ENCODE data around the gene ILF2. TPM values are rescaled to one million over a fixed set of nuclear protein-coding genes. Genes with fewer than 3 reads are reported as not detected.
"Not testable (repeated sequence)": the region's sequence is repeated elsewhere in the genome, so short reads cannot be mapped to it uniquely, and the experiment has no call there.

Gene ILF2
- 219 TPM for polyA plus RNA-seq (2013, experiment 1 of 2; ENCODE audit: insufficient read length)
- 224 TPM for polyA plus RNA-seq (2013, experiment 2 of 2; ENCODE audit: insufficient read length)

DNA sequence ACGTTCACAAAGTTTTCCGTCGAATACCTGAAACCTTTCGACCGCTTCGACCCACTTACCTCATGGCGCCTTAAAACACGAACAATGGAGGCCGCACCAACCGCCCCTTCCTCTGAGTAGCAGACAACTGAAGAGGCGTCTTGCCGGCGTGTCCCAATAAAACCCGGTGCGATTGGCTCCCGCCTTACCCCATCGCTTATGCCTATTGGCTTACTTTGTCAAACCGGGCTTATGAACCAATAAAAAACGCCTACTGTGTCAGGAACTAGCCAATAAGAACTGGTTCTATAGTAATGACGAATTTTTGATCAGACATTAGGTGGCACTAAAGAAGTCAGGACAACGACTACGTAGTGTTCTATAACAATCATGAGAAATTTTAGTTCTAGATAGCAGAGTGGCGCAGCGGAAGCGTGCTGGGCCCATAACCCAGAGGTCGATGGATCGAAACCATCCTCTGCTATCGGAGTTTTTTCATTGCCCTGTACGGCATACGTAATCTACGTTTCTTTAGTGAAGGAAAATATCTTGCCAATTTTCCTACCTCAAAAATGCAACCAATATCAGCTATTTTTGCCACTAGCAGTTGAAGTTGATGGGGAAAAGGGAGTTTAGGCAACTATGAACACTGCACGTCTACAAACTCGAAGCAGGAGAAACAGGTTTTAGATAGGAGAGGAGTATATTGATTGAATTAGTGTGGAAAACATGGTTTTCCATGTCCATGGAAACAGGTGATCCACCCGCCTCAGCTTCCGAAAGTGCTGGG lies at the start of gene ILF2:
Gene ILF2 (minus strand): TSS at position 135 of the 769 bp plus-strand sequence. CDS start 71 bp downstream, at position 64.
- peak; percentile 100 for DNase-seq

DNA sequence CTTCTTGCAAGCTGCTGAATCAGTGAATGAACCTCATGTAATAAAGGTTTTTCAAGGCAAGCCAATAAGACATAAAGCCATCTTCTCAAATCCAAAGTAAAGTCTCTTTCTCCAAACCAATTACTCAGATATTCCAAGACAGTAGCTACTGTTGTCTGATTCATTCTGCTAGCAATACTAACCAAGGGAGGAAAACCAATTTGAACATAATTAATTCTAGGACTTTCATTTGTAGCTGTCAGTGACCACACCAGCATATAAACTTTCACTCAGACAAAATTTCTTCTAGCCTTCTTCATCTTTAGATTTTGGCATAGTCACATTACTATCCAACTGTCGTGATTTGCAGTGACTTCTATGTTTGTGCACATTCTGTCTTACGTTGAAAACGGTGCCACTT lies 46.5 kb upstream of the ILF2 start:
- no peak for DNase-seq

DNA sequence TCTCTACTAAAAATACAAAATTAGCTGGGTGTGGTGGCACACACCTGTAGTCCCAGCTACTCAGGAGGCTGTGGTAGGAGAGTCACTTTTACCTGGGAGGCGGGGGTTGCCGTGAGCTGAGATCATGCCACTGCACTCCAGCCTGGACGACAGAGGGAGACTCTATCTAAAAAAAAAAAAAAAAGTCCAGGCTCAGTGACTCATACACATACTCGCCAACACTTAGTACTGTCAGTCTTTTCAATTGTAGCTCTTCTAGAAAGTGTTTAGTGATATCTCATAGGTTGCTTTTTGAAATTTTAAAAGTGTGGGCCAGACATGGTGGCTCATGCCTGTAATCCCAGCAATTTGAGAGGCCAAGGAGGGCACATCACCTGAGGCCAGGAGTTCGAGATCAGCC lies 45.4 kb upstream of the ILF2 start:
- DNase-seq = not testable (repeated sequence)

GRCh38 chr1:153711026-153711425 lies 40.2 kb upstream of the ILF2 start:
- DNase-seq = no peak

- no peak for DNase-seq
These were observed 34.7 kb upstream of the ILF2 start for GRCh38 chr1:153705484-153705883.

DNA sequence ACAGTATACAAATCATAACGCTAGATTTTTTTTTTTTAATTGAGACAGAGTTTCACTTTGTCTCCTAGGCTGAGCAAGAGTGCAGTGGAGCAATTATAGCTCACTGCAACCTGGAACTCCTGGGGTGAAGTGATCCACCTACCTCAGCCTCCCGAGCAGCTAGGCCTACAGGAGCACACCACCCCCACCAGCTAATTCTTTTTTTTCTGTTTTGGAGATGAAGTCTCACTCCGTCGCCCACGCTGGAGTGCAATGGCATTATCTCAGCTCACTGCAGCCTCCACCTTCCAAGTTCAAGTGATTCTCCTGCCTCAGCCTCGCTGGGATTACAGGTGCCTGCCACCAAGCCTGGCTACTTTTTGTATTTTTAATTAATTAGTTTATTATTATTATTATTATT lies 29.0 kb upstream of the ILF2 start:
- no peak for DNase-seq

- peak; percentile 40 for DNase-seq
These were observed 28.3 kb upstream of the ILF2 start for GRCh38 chr1:153698923-153699714.

DNA sequence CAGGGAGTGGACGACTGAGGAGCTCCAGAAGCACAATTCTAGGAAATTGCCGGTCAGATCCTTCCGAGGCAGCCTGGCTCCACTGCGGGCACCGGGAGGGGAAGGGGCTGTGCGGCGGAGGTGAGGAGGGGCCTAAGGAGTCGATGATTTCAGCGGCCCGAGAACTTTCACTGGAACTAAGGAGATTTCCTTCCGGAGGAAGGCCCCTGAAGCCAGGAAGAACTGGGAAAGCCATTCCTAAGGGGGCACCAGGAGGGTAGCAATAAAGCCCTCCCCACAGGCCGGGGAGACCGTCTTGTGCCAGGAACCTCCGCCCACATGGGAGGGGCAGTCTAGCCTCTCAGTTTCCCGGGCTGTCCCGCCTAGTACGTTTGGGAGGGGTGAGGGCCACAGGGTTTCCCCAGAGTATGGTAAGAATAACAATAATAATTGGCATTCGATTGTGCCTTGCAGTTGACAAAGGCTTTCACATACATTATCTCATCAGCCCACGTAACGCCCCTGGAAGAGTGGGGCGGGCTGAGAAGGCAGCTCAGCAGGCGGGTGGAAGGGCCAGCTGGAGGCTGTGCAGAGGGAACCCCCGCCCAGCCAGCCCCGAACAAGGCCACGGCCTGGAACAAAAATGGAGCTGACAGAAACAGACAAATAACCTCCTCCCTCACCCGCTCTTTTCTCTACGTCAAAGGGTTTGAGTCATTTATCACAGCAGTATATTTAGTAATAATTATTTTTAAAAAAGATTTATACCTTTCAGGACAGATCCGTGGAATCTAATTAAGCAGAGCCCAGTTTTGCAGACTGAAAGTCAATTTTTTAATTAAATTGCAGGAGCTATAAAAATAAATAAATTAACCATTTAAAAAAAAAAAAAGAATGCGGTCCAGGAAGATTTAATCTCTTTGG lies 27.5 kb upstream of the ILF2 start:
- peak; percentile 14 for DNase-seq

DNA sequence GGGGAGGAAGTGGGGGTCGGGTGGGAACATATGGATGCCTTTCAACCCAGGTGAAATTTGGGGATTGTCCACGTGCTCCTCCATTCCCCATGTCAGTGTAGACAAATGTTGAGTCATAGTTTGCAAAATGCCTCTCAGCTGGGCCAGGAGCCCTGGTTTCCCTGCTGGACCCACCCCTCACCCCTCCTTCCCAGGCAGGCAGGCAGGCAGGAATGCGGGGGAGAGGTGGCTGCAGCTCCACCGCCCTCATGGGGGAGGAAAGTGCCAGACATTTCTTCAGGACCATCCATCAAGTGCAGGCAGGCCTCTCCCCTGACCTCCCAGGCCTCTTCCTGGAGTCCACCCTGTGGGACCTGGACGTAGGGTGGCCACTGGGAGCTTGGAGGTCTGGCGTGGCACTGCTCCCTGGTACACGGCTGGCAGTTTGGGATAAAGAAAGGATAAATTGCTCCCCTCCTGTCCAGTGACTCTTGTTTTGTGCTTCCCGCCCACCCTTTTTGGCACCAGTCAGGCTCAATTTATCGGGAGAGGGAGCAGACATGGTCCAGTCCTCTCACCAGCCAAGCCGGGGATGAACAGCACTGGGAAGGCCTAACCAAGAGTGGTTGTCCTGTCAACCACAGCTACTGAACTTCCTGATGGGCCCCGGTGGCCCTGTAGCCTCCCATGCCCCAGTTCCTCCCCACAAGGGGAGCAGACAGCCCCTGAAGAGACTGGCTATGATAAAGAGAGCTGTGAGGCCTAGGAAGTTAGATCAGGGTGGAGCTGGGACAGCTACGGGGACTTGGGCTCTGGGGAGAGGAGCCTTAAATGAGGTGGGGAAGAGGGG lies 26.6 kb upstream of the ILF2 start:
- DNase-seq = peak; percentile 34

DNA sequence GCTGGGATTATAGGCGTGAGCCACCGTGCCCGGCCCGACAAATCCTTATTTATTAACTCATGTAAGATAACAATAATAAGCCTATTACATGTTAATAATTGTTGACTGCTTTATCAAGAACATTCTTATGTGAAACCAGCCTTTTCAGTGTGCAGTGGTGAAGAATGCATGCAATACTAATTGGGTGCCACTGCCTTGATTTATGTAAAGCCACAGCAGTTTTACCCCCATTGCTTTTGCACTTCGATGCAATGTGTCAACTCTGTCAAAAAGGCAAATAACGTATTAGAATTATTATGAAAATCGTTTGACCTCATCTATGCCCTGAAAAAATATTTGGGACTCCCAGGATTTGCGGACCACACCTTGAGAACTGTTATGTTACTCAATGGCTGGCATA lies 25.9 kb upstream of the ILF2 start:
- DNase-seq = no peak

GRCh38 chr1:153693466-153693865 lies 22.7 kb upstream of the ILF2 start:
- DNase-seq = no peak

- no peak for DNase-seq
These were observed 18.0 kb upstream of the ILF2 start for GRCh38 chr1:153688736-153689328.

DNA sequence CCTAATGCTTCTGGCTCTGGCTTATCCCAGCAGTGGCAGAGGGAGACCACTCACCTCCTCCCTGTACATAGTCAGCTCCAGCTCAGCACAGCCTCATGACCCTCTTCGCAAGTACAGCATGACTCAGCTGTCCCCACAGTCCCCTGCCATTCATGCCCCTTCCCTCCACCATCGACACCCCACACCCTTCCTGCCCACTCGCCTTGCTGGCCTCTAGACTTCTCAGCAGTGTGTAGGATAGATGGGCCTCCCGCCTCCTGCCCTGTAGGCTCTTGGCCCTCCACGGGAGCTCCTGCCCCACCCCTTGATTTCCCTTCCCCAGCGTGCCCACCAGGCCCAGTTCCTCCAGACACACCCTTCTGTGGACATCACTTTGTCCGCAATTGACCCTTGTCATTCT lies 17.5 kb upstream of the ILF2 start:
- no peak for DNase-seq

DNA sequence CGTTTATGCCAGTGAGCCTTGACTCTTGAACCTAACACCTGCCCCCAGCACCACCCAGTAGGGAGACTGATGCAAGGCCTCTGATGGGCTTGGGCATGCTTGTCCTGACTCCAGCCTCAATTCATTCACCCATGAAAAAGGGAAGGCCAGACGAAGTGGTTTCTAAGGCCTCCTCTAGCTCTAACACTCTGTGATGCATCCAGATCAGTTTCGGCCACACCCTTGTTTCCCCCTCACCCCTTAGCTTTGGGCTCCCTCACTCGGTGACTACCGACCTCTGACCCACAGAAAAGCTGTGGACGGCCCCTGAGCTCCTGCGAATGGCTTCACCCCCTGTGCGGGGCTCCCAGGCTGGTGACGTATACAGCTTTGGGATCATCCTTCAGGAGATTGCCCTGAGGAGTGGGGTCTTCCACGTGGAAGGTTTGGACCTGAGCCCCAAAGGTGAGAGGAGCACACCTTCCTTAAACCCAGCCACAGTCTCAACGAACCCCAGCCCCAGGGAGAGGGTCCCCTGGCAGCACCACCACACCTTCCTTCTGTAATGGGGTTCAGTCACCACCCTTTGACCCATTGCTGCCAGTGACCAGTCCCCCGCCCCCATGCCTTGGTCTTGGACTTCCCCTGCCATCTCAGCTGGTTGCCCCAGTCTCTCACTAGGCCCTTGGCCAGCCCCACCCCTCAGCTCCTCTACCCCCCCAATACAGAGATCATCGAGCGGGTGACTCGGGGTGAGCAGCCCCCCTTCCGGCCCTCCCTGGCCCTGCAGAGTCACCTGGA lies 16.7 kb upstream of the ILF2 start:
- DNase-seq = no peak

GRCh38 chr1:153685544-153686340 lies 14.9 kb upstream of the ILF2 start:
- no peak for DNase-seq

- no peak for DNase-seq
These were observed 14.1 kb upstream of the ILF2 start for GRCh38 chr1:153684892-153685291.

DNA sequence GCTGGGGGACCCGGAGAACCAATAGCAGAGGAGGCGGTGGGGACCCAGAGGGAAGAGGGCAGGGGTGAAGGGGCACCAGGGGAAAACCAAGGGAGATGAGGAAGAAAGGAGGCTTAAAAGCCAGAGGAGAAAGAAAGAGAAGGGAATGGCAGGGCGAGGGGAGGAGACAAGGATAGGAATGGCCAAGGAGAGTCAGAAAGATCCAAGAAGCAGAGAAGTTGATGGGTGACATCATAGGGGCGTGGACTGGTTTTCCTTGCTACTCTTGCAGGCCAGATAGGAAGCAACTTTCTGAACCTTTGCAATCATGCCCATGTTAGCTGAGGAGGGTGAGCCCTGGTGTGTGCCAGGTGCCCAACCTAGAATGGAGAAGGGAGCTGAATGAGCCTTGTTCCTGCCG lies 13.1 kb upstream of the ILF2 start:
- no peak for DNase-seq

DNA sequence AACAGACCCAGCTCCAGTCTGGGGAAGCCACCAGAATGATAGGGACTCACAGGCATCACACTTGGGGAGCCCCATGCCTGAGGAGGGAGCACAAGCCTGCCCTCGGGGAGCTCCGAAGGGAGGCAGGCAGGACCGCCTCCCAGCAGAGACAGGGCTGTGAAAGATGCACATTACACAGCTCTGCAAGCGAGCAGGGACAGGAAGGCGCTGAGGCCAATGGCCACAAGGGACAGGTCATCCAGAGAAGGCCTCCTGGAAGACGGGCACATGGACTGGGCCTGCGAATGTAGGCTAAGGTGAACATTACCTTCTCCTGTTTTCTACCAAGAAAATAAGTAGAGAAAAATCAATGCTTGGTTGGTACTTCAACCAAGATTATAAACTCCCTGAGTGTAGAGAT lies 11.9 kb upstream of the ILF2 start:
- no peak for DNase-seq

- DNase-seq = no peak
These were observed 9.3 kb upstream of the ILF2 start for GRCh38 chr1:153680120-153680403.

All from fibroblast of skin of abdomen (primary cell).